ENCODE measurements around the gene IFITM1.

- TF ChIP-seq, protein P1, sequence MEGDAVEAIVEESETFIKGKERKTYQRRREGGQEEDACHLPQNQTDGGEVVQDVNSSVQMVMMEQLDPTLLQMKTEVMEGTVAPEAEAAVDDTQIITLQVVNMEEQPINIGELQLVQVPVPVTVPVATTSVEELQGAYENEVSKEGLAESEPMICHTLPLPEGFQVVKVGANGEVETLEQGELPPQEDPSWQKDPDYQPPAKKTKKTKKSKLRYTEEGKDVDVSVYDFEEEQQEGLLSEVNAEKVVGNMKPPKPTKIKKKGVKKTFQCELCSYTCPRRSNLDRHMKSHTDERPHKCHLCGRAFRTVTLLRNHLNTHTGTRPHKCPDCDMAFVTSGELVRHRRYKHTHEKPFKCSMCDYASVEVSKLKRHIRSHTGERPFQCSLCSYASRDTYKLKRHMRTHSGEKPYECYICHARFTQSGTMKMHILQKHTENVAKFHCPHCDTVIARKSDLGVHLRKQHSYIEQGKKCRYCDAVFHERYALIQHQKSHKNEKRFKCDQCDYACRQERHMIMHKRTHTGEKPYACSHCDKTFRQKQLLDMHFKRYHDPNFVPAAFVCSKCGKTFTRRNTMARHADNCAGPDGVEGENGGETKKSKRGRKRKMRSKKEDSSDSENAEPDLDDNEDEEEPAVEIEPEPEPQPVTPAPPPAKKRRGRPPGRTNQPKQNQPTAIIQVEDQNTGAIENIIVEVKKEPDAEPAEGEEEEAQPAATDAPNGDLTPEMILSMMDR (IDR thresholded peaks at IDR 0.05): no peak
- no peak for TF ChIP-seq POLR2A (IDR thresholded peaks at IDR 0.05)
Observed at GRCh38 chr11:330307-330693, 16.5 kb downstream of the IFITM1 start.

Data from tibial nerve (tissue), 3 donors.